ENCODE data around the gene ARHGAP42.

DNA sequence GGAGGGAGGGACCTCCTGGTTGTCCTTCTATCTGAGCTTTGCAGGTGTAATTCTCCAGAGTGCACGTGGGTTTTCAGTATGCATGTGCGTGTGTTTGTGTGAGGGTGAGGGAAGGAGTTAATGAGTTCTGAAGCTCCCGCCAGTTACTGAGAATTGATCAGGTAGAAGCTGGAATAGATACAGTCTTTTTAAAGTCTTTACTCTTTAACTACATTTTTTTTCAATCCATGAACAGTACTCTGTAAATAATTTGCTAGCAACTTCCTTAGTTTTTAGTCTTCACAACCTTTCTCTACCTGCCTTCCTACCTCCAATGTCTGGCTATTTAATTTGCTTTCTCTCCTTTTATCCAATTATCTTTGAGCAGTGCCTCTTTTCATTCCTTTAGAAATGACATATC is 25.5 kb downstream of the ARHGAP42 start:
- TF ChIP-seq, protein P1, sequence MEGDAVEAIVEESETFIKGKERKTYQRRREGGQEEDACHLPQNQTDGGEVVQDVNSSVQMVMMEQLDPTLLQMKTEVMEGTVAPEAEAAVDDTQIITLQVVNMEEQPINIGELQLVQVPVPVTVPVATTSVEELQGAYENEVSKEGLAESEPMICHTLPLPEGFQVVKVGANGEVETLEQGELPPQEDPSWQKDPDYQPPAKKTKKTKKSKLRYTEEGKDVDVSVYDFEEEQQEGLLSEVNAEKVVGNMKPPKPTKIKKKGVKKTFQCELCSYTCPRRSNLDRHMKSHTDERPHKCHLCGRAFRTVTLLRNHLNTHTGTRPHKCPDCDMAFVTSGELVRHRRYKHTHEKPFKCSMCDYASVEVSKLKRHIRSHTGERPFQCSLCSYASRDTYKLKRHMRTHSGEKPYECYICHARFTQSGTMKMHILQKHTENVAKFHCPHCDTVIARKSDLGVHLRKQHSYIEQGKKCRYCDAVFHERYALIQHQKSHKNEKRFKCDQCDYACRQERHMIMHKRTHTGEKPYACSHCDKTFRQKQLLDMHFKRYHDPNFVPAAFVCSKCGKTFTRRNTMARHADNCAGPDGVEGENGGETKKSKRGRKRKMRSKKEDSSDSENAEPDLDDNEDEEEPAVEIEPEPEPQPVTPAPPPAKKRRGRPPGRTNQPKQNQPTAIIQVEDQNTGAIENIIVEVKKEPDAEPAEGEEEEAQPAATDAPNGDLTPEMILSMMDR (IDR thresholded peaks at IDR 0.05; ENCODE audit: insufficient read depth, low read length) = no peak
- no peak for TF ChIP-seq POLR2AphosphoS5 (IDR thresholded peaks at IDR 0.05; ENCODE audit: low read depth)

Data from HL-60 (cell line).